MCF 10A (cell line): ENCODE data around the gene GGCT. TPM values are rescaled to one million over a fixed set of nuclear protein-coding genes. Genes with fewer than 3 reads are reported as not detected.
A peak's percentile ranks its signal among the peaks of the same experiment; 100 is the strongest.

Experiments
- BruUV-seq: library from RNA; stranded (reverse); fragments of 400-500 nt; replicated peaks from 2 replicates; lab custom pipeline; 2021; lab: Mats Ljungman, UMichigan
- CTCF ChIA-PET: fragments of 300-600 bp; sonication (Branson Sonifier 250); formaldehyde crosslinking; extraction: SDS; loops from one replicate; lab custom pipeline; 2021; ENCODE audit warnings: antibody characterized with exemption, inconsistent platforms; lab: Yijun Ruan, JAX
- POLR2A ChIA-PET: fragments of 300-600, 350-650 bp; sonication (Branson Sonifier 250); formaldehyde crosslinking; extraction: SDS; loops from one replicate; lab custom pipeline; 2020; ENCODE audit warnings: antibody characterized with exemption, inconsistent platforms; lab: Yijun Ruan, JAX
- DNase-seq: peaks from one replicate; pipeline ENCODE4 v3.0.0-alpha.2; 2018; ENCODE audit not compliant: unreplicated experiment
- H3K27ac Mint-ChIP-seq: one replicate; pipeline ENCODE4 v1.8.0; 2022; ENCODE audit warnings: mild to moderate bottlenecking, low read depth, mixed read lengths; ENCODE audit not compliant: unreplicated experiment
- H3K27me3 Mint-ChIP-seq: one replicate; pipeline ENCODE4 v1.8.0; 2022; ENCODE audit warnings: mixed read lengths; ENCODE audit not compliant: insufficient read depth, unreplicated experiment
- H3K36me3 Mint-ChIP-seq: one replicate; pipeline ENCODE4 v1.8.0; 2022; ENCODE audit warnings: mild to moderate bottlenecking, moderate library complexity, mixed read lengths; ENCODE audit not compliant: insufficient read depth, unreplicated experiment
- H3K4me1 Mint-ChIP-seq: one replicate; pipeline ENCODE4 v1.8.0; 2022; ENCODE audit warnings: mixed read lengths; ENCODE audit not compliant: insufficient read depth, unreplicated experiment
- H3K4me3 Mint-ChIP-seq: one replicate; pipeline ENCODE4 v1.8.0; 2022; ENCODE audit warnings: mild to moderate bottlenecking, moderate library complexity, mixed read lengths; ENCODE audit not compliant: unreplicated experiment
- H3K9me3 Mint-ChIP-seq: one replicate; pipeline ENCODE4 v1.8.0; 2022; ENCODE audit warnings: mixed read lengths; ENCODE audit not compliant: unreplicated experiment
- CTCF ChIP-seq: fragments of 200-600 bp; IDR thresholded peaks from one replicate; pipeline ENCODE4 v1.8.0; 2022; ENCODE audit warnings: antibody characterized with exemption, mild to moderate bottlenecking; ENCODE audit not compliant: unreplicated experiment
- intact Hi-C: fragments of 100-400 bp; cut with micrococcal nuclease; formaldehyde crosslinking; loops from 2 replicates; pipeline ENCODE4 v1.14.1; 2022
- total RNA-seq: library from RNA; stranded (reverse); gene quantifications from 2 replicates; pipeline ENCODE4 v1.2.3, GENCODE V29; 2022

GGCT gene
- total RNA-seq, 1 experiment from 2014 or later = 64.8 TPM

- Mint-ChIP-seq H3K4me3 (no peak overlapping the region), H3K27ac (no peak overlapping the region), H3K27me3 (no peaks in the 10 kb centered on the region), H3K4me1 (peaks cover 22% of the 10 kb centered on the region), H3K36me3 (peaks cover 5% of the 10 kb centered on the region), H3K9me3 (no peaks in the 10 kb centered on the region)
- DNase-seq = no peak
- BruUV-seq = no TSS peak
- intact Hi-C loops = no loop called here
- CTCF ChIA-PET = interaction anchor here (0.6 to 1.8 kb wide), 5 partner anchors 40 to 431 kb away, joined by 3 to 7 read pairs (median 4); no protein-coding TSS in a partner anchor
- POLR2A ChIA-PET = interaction anchor here (0.7 to 3.5 kb wide), 2 partner anchors 9 to 13 kb away, joined by 4 to 27 read pairs; partner anchors contain the start of gene NOD1
- TF ChIP-seq CTCF = no peak
These were observed 38.8 kb downstream of the GGCT start for GRCh38 chr7:30465811-30466180.

GRCh38 chr7:30465046-30465810 lies 39.4 kb downstream of the GGCT start:
- intact Hi-C loops = no loop called here
- no TSS peak for BruUV-seq
- no peak for TF ChIP-seq CTCF
- peak; percentile 21 for DNase-seq
- Mint-ChIP-seq H3K9me3 (no peaks in the 10 kb centered on the region), H3K27ac (no peak overlapping the region), H3K4me3 (no peak overlapping the region), H3K27me3 (no peaks in the 10 kb centered on the region), H3K4me1 (peaks cover 17% of the 10 kb centered on the region), H3K36me3 (peaks cover 5% of the 10 kb centered on the region)
- POLR2A ChIA-PET = interaction anchor here (0.6 to 3.5 kb wide), 4 partner anchors 8 to 115 kb away, joined by 3 to 27 read pairs (median 4); partner anchors contain the start of gene NOD1
- CTCF ChIA-PET = interaction anchor here (0.6 to 1.8 kb wide), 5 partner anchors 36 to 430 kb away, joined by 3 to 7 read pairs (median 4); no protein-coding TSS in a partner anchor

GRCh38 chr7:30464231-30464671 lies 40.4 kb downstream of the GGCT start:
- CTCF ChIA-PET = no interaction called here
- TF ChIP-seq CTCF = no peak
- Mint-ChIP-seq H3K4me1 (peaks cover 20% of the 10 kb centered on the region), H3K27me3 (no peaks in the 10 kb centered on the region), H3K9me3 (no peaks in the 10 kb centered on the region), H3K27ac (no peak overlapping the region), H3K4me3 (no peak overlapping the region), H3K36me3 (peaks cover 5% of the 10 kb centered on the region)
- intact Hi-C loops = no loop called here
- POLR2A ChIA-PET = interaction anchor here (0.6 to 3.5 kb wide), 2 partner anchors 15 to 23 kb away, joined by 3 to 27 read pairs; partner anchors contain the start of gene NOD1
- BruUV-seq = no TSS peak
- DNase-seq = no peak

- H3K9me3 Mint-ChIP-seq = no peaks in the 10 kb centered on the region
- DNase-seq = no peak
- no peak overlapping the region for H3K27ac Mint-ChIP-seq
- peaks cover 14% of the 10 kb centered on the region for H3K4me1 Mint-ChIP-seq
- BruUV-seq = no TSS peak
- ChIA-PET POLR2A (interaction anchor here (3.5 kb wide), 1 partner anchor 15 kb away, joined by 27 read pairs; the partner anchor contains the start of gene NOD1), CTCF (interaction anchor here (0.6 kb wide), 1 partner anchor 388 kb away, joined by 3 read pairs; no protein-coding TSS in a partner anchor)
- TF ChIP-seq CTCF = no peak
- intact Hi-C loops = no loop called here
- no peak overlapping the region for H3K4me3 Mint-ChIP-seq
- H3K27me3 Mint-ChIP-seq = no peaks in the 10 kb centered on the region
- H3K36me3 Mint-ChIP-seq = peaks cover 5% of the 10 kb centered on the region
These were observed 41.1 kb downstream of the GGCT start for GRCh38 chr7:30463405-30464145.
